WTC11 (cell line): Measurements from ENCODE around the gene KCNH3. TPM values are rescaled to one million over a fixed set of nuclear protein-coding genes. Genes with fewer than 3 reads are reported as not detected.

Experiments used
- ATAC-seq: fragments of 200-7000 bp; cut with Tn5 transposase; 2 replicates; pipeline ENCODE4 v1.10.0; 2021; ENCODE audit warnings: mild to moderate bottlenecking, moderate library complexity
- CTCF ChIA-PET: fragments of 300-600 bp; sonication (Branson Sonifier 250); formaldehyde crosslinking; loops from one replicate; lab custom pipeline; 2021; ENCODE audit warnings: antibody characterized with exemption; lab: Charles Lee
- POLR2A ChIA-PET: fragments of 350-600 bp; sonication (Branson Sonifier 250); formaldehyde crosslinking; loops from one replicate; lab custom pipeline; 2021; ENCODE audit warnings: antibody characterized with exemption; lab: Charles Lee
- DNase-seq: peaks from one replicate; pipeline ENCODE4 v3.0.0; 2021; ENCODE audit warnings: low spot score
- H3K27ac Mint-ChIP-seq: 2 replicates; pipeline ENCODE4 v1.8.0; 2021; ENCODE audit warnings: mixed read lengths
- H3K27me3 Mint-ChIP-seq: 2 replicates; pipeline ENCODE4 v1.8.0; 2021; ENCODE audit warnings: low read depth, mild to moderate bottlenecking, moderate library complexity, mixed read lengths
- H3K36me3 Mint-ChIP-seq: 2 replicates; pipeline ENCODE4 v1.8.0; 2021; ENCODE audit warnings: mixed read lengths
- H3K4me1 Mint-ChIP-seq: 2 replicates; pipeline ENCODE4 v1.8.0; 2022; ENCODE audit warnings: mixed read lengths
- H3K4me3 Mint-ChIP-seq: 2 replicates; pipeline ENCODE4 v1.8.0; 2021; ENCODE audit warnings: mild to moderate bottlenecking, moderate library complexity, mixed read lengths
- H3K9me3 Mint-ChIP-seq: 2 replicates; pipeline ENCODE4 v1.8.0; 2021; ENCODE audit warnings: mixed read lengths
- ATF2 ChIP-seq: sonication (generic); formaldehyde crosslinking; IDR thresholded peaks from 2 replicates; pipeline ENCODE4 v1.8.1; 2022; ENCODE audit warnings: low read depth, missing genetic modification reagents, borderline replicate concordance
- CTCF ChIP-seq: fragments of 200-600 bp; IDR thresholded peaks from 2 replicates; pipeline ENCODE4 v1.8.0; 2022; ENCODE audit warnings: antibody characterized with exemption
- FOXP4 ChIP-seq: sonication (generic); formaldehyde crosslinking; IDR thresholded peaks from 2 replicates; pipeline ENCODE4 v1.8.0; 2022; ENCODE audit warnings: mild to moderate bottlenecking, missing genetic modification reagents
- GABPB1 ChIP-seq: sonication (generic); formaldehyde crosslinking; IDR thresholded peaks from 2 replicates; pipeline ENCODE4 v1.8.1; 2023; ENCODE audit warnings: mild to moderate bottlenecking, missing genetic modification reagents
- GRHL2 ChIP-seq: fragments of 250-450 bp; sonication (Bioruptor Pico); IDR thresholded peaks from 2 replicates; pipeline ENCODE4 v1.8.0; 2022; ENCODE audit warnings: mild to moderate bottlenecking, moderate library complexity; ENCODE audit not compliant: insufficient replicate concordance, severe bottlenecking
- HMGA2 ChIP-seq: fragments of 250-450 bp; sonication (Bioruptor Pico); IDR thresholded peaks from 2 replicates; pipeline ENCODE4 v1.4.0; 2021; ENCODE audit warnings: mild to moderate bottlenecking, moderate library complexity
- IRF2 ChIP-seq: sonication (generic); formaldehyde crosslinking; IDR thresholded peaks from 2 replicates; pipeline ENCODE4 v1.8.0; 2022; ENCODE audit warnings: low read depth, missing genetic modification reagents, borderline replicate concordance
- MAX ChIP-seq: sonication (generic); formaldehyde crosslinking; IDR thresholded peaks from 2 replicates; pipeline ENCODE4 v1.8.0; 2022; ENCODE audit warnings: mild to moderate bottlenecking, missing genetic modification reagents
- MXD4 ChIP-seq: fragments of 250-450 bp; sonication (Bioruptor Pico); IDR thresholded peaks from 2 replicates; pipeline ENCODE4 v1.8.0; 2021; ENCODE audit warnings: mild to moderate bottlenecking, moderate library complexity, borderline replicate concordance
- NFYB ChIP-seq: sonication (generic); formaldehyde crosslinking; conservative IDR thresholded peaks from 2 replicates; pipeline ENCODE4 v1.8.0; 2022; ENCODE audit warnings: low read depth, missing genetic modification reagents
- OVOL2 ChIP-seq: fragments of 250-450 bp; sonication (Bioruptor Pico); IDR thresholded peaks from 2 replicates; pipeline ENCODE4 v1.9.0; 2021; ENCODE audit warnings: mild to moderate bottlenecking, borderline replicate concordance
- SOX15 ChIP-seq: fragments of 250-450 bp; sonication (Bioruptor Pico); IDR thresholded peaks from 2 replicates; pipeline ENCODE4 v1.9.0; 2021; ENCODE audit warnings: mild to moderate bottlenecking
- STAT6 ChIP-seq: sonication (generic); formaldehyde crosslinking; conservative IDR thresholded peaks from 2 replicates; pipeline ENCODE4 v1.8.1; 2023; ENCODE audit warnings: mild to moderate bottlenecking, low read depth, missing genetic modification reagents, moderate library complexity
- USF1 ChIP-seq: sonication (generic); formaldehyde crosslinking; IDR thresholded peaks from 2 replicates; pipeline ENCODE4 v1.8.0; 2022; ENCODE audit warnings: mild to moderate bottlenecking, missing genetic modification reagents
- ZNF121 ChIP-seq: sonication (generic); formaldehyde crosslinking; IDR thresholded peaks from 2 replicates; pipeline ENCODE4 v1.8.0; 2023; ENCODE audit warnings: missing genetic modification reagents
- ZNF232 ChIP-seq: sonication (generic); formaldehyde crosslinking; IDR thresholded peaks from 2 replicates; pipeline ENCODE4 v1.8.0; 2022; ENCODE audit warnings: mild to moderate bottlenecking, missing genetic modification reagents
- ZNF317 ChIP-seq: sonication (generic); formaldehyde crosslinking; IDR thresholded peaks from 2 replicates; pipeline ENCODE4 v1.8.1; 2023; ENCODE audit warnings: low read depth, mild to moderate bottlenecking, moderate library complexity, missing genetic modification reagents, borderline replicate concordance
- ZNF416 ChIP-seq: fragments of 250-450 bp; sonication (Bioruptor Pico); IDR thresholded peaks from 2 replicates; pipeline ENCODE4 v1.9.0; 2021; ENCODE audit warnings: mild to moderate bottlenecking, inconsistent platforms
- ZNF532 ChIP-seq: fragments of 250-450 bp; sonication (Bioruptor Pico); IDR thresholded peaks from 2 replicates; pipeline ENCODE4 v1.9.0; 2021; ENCODE audit warnings: mild to moderate bottlenecking, borderline replicate concordance
- total RNA-seq: library from RNA; stranded (reverse); gene quantifications from 3 replicates; pipeline ENCODE4 v1.2.3, GENCODE V29; 2021

The KCNH3 gene
- total RNA-seq, 1 experiment from 2014 or later, result 0.44 TPM

- H3K27ac Mint-ChIP-seq, result no peak overlapping the region
- DNase-seq (peak; percentile 94), ATAC-seq (peak; percentile 96)
- H3K9me3 Mint-ChIP-seq, result no peaks in the 10 kb centered on the region
- ChIA-PET CTCF (interaction anchor here (0.6 to 5.9 kb wide), 66 partner anchors 8 to 722 kb away, joined by 3 to 99 read pairs (median 5); partner anchors contain the start of genes C1QL4, FAM186B, KCNH3 and MCRS1), POLR2A (interaction anchor here (1.0 to 1.2 kb wide), 2 partner anchors 14 to 28 kb away, joined by 4 to 5 read pairs; no protein-coding TSS in a partner anchor)
- no peaks in the 10 kb centered on the region; the same call in 1 of the 2 replicates for H3K36me3 Mint-ChIP-seq
- no peaks in the 10 kb centered on the region for H3K27me3 Mint-ChIP-seq
- TF ChIP-seq NFYB (CRISPR knock-in tag) (no peak), CTCF (peak; percentile 66), MAX (CRISPR knock-in tag) (peak; percentile 56; the same call in 1 of the 2 replicates), OVOL2 (CRISPR knock-in tag) (no peak)
- H3K4me3 Mint-ChIP-seq, result no peak overlapping the region
- peaks cover 8% of the 10 kb centered on the region for H3K4me1 Mint-ChIP-seq
Measured at GRCh38 chr12:49580572-49581535, 42.0 kb downstream of the KCNH3 start.

GRCh38 chr12:49582201-49582600, 43.4 kb downstream of the KCNH3 start:
- peaks cover 8% of the 10 kb centered on the region for H3K4me1 Mint-ChIP-seq
- H3K27ac Mint-ChIP-seq, result no peak overlapping the region
- no peaks in the 10 kb centered on the region; the same call in 1 of the 2 replicates for H3K36me3 Mint-ChIP-seq
- H3K27me3 Mint-ChIP-seq, result no peaks in the 10 kb centered on the region
- ATAC-seq (no peak), DNase-seq (no peak)
- ChIA-PET POLR2A (no interaction called here), CTCF (interaction anchor here (1.2 to 5.9 kb wide), 6 partner anchors 29 to 224 kb away, joined by 3 to 99 read pairs (median 18); partner anchors contain the start of gene SPATS2)
- H3K4me3 Mint-ChIP-seq, result no peak overlapping the region
- H3K9me3 Mint-ChIP-seq, result no peaks in the 10 kb centered on the region
- no peak for TF ChIP-seq USF1 (CRISPR knock-in tag)
- TF ChIP-seq STAT6, result no peak
- no peak for TF ChIP-seq ZNF232 (CRISPR knock-in tag)
- no peak for TF ChIP-seq ATF2
- no peak for TF ChIP-seq MXD4
- TF ChIP-seq GABPB1 (CRISPR knock-in tag), result no peak
- no peak for TF ChIP-seq HMGA2
- no peak for TF ChIP-seq ZNF532 (CRISPR knock-in tag)
- no peak for TF ChIP-seq ZNF121 (CRISPR knock-in tag)
- no peak for TF ChIP-seq GRHL2 (CRISPR knock-in tag)
- no peak for TF ChIP-seq FOXP4 (CRISPR knock-in tag)
- TF ChIP-seq ZNF317, result no peak
- no peak for TF ChIP-seq SOX15 (CRISPR knock-in tag)
- no peak for TF ChIP-seq IRF2 (CRISPR knock-in tag)
- no peak for TF ChIP-seq ZNF416 (CRISPR knock-in tag)
